SK-N-SH (cell line): ENCODE data around the gene SAXO1. TPM values are rescaled to one million over a fixed set of nuclear protein-coding genes. Genes with fewer than 3 reads are reported as not detected.

Source experiments
- CTCF ChIA-PET: fragments of 300-600, 350-600 bp; formaldehyde crosslinking; extraction: SDS; loops from one replicate; lab custom pipeline; 2021; lab: Yijun Ruan, JAX
- POLR2A ChIA-PET: fragments of 350-600 bp; sonication (Branson Sonifier 250); formaldehyde crosslinking; extraction: SDS; loops from one replicate; lab custom pipeline; 2020; ENCODE audit warnings: antibody characterized with exemption, inconsistent platforms; lab: Yijun Ruan, JAX
- DNase-seq: peaks from one replicate; pipeline ENCODE4 v3.0.0; 2012
- H2AFZ ChIP-seq: fragments of 200-600 bp; sonication (generic); 2 replicates; pipeline ENCODE4 v1.8.1; 2016; ENCODE audit warnings: antibody characterized with exemption, mild to moderate bottlenecking, low read depth
- H3F3A ChIP-seq: fragments of 200-600 bp; sonication (generic); replicated peaks from 2 replicates; pipeline ENCODE3; 2016; ENCODE audit warnings: antibody characterized with exemption, mild to moderate bottlenecking; ENCODE audit not compliant: insufficient read depth
- H3K27ac ChIP-seq, 2 experiments: fragments of 200-500 bp in 1 of 2; fragments of 200-600 bp in 1 of 2; sonication (Bioruptor generic) in 1 of 2; sonication (generic), shearing (Covaris generic) in 1 of 2; 2 replicates each; pipeline versions ENCODE4 v1.5.1 to v1.6.1; 2014 to 2016; ENCODE audit warnings: low read depth in 2 of 2, inconsistent platforms in 1 of 2, low read length in 1 of 2, mild to moderate bottlenecking in 1 of 2, mixed read lengths in 1 of 2
- H3K27me3 ChIP-seq: fragments of 200-600 bp; sonication (generic), shearing (Covaris generic); 2 replicates; pipeline ENCODE4 v1.6.1; 2016; ENCODE audit warnings: mixed run types; ENCODE audit not compliant: insufficient read depth
- H3K36me3 ChIP-seq, 2 experiments: fragments of 200-500 bp in 1 of 2; fragments of 200-600 bp in 1 of 2; sonication (Bioruptor generic) in 1 of 2; sonication (generic) in 1 of 2; replicated peaks in 1 of 2; 2 replicates each; pipeline versions ENCODE3 to v1.5.1; 2014 to 2016; ENCODE audit warnings: low read length in 1 of 2, mild to moderate bottlenecking in 1 of 2; ENCODE audit not compliant: insufficient read depth in 2 of 2, control insufficient read depth in 1 of 2
- H3K4me1 ChIP-seq, 2 experiments: fragments of 200-500 bp in 1 of 2; fragments of 200-600 bp in 1 of 2; sonication (Bioruptor generic) in 1 of 2; sonication (generic), shearing (Covaris generic) in 1 of 2; 2 replicates each; pipeline versions ENCODE4 v1.5.1 to v1.6.1; 2014 to 2016; ENCODE audit warnings: low read depth in 1 of 2, low read length in 1 of 2, mixed run types in 1 of 2; ENCODE audit not compliant: insufficient read depth in 2 of 2, control insufficient read depth in 1 of 2
- H3K4me2 ChIP-seq: fragments of 200-600 bp; sonication (generic), shearing (Covaris generic); 2 replicates; pipeline ENCODE4 v1.6.1; 2017; ENCODE audit warnings: mixed run types
- H3K4me3 ChIP-seq, 2 experiments: fragments of 200-500 bp in 1 of 2; fragments of 200-600 bp in 1 of 2; sonication (Bioruptor generic) in 1 of 2; sonication (generic), shearing (Covaris generic) in 1 of 2; 2 replicates each; pipeline versions ENCODE4 v1.5.1 to v1.8.1; 2014 to 2016; ENCODE audit warnings: low read depth in 2 of 2, inconsistent platforms in 1 of 2, low read length in 1 of 2, mild to moderate bottlenecking in 1 of 2, mixed read lengths in 1 of 2, moderate library complexity in 1 of 2
- H3K79me2 ChIP-seq: fragments of 200-600 bp; sonication (generic); 2 replicates; pipeline ENCODE4 v1.8.1; 2017; ENCODE audit warnings: mild to moderate bottlenecking; ENCODE audit not compliant: insufficient read depth
- H3K9ac ChIP-seq: fragments of 200-600 bp; sonication (generic); 2 replicates; pipeline ENCODE4 v1.6.1; 2017; ENCODE audit warnings: mixed run types
- H3K9me2 ChIP-seq: fragments of 200-600 bp; sonication (generic); 2 replicates; pipeline ENCODE4 v1.6.1; 2017; ENCODE audit warnings: mixed run types
- H3K9me3 ChIP-seq: fragments of 200-600 bp; sonication (generic); 2 replicates; pipeline ENCODE4 v1.6.1; 2017; ENCODE audit warnings: mixed run types, mild to moderate bottlenecking, moderate library complexity
- H4K20me1 ChIP-seq: fragments of 200-600 bp; sonication (generic); 2 replicates; pipeline ENCODE4 v1.6.1; 2017; ENCODE audit warnings: mild to moderate bottlenecking, mixed run types; ENCODE audit not compliant: insufficient read depth
- CTCF ChIP-seq: fragments of 200-600 bp; sonication (generic); IDR thresholded peaks from 2 replicates; pipeline ENCODE4 v1.6.1; 2017; ENCODE audit warnings: antibody characterized with exemption, mild to moderate bottlenecking, moderate library complexity
- EP300 ChIP-seq, 2 experiments: IDR thresholded peaks; 2 replicates each; pipeline versions ENCODE4 v1.4.0 to v1.6.1; 2012; ENCODE audit warnings: borderline replicate concordance in 1 of 2, low read depth in 1 of 2, low read length in 1 of 2
- FOSL2 ChIP-seq: IDR thresholded peaks from 2 replicates; pipeline ENCODE4 v1.4.0; 2012; ENCODE audit warnings: low read depth, mild to moderate bottlenecking, moderate library complexity, borderline replicate concordance
- FOXM1 ChIP-seq: IDR thresholded peaks from 2 replicates; pipeline ENCODE4 v1.4.0; 2012; ENCODE audit warnings: low read depth, mild to moderate bottlenecking
- GABPA ChIP-seq: IDR thresholded peaks from 2 replicates; pipeline ENCODE4 v1.4.0; 2012; ENCODE audit warnings: low read depth, mild to moderate bottlenecking
- GATA2 ChIP-seq: sonication (generic); formaldehyde crosslinking; IDR thresholded peaks from 2 replicates; pipeline ENCODE4 v1.5.0; 2020; ENCODE audit warnings: mild to moderate bottlenecking, missing genetic modification reagents
- IRF3 ChIP-seq: fragments of 150-350 bp; IDR thresholded peaks from 2 replicates; pipeline ENCODE4 v1.6.1; 2016; ENCODE audit warnings: mild to moderate bottlenecking, low read depth, low read length
- MAX ChIP-seq: IDR thresholded peaks from 2 replicates; pipeline ENCODE4 v1.4.0; 2012; ENCODE audit warnings: low read depth
- MEF2A ChIP-seq: IDR thresholded peaks from 2 replicates; pipeline ENCODE4 v1.4.0; 2012; ENCODE audit warnings: low read depth, borderline replicate concordance
- NFIC ChIP-seq: IDR thresholded peaks from 2 replicates; pipeline ENCODE4 v1.4.0; 2012; ENCODE audit warnings: borderline replicate concordance
- NRF1 ChIP-seq: IDR thresholded peaks from 2 replicates; pipeline ENCODE4 v1.6.1; 2012; ENCODE audit warnings: low read depth, mild to moderate bottlenecking, low read length
- PBX3 ChIP-seq: IDR thresholded peaks from 2 replicates; pipeline ENCODE4; 2012
- RAD21 ChIP-seq: IDR thresholded peaks from 2 replicates; pipeline ENCODE4 v1.6.1; 2012; ENCODE audit warnings: mild to moderate bottlenecking, low read length
- SIN3A ChIP-seq: IDR thresholded peaks from 2 replicates; pipeline ENCODE4 v1.6.1; 2012; ENCODE audit warnings: low read depth, mild to moderate bottlenecking, low read length, moderate library complexity, borderline replicate concordance
- TCF12 ChIP-seq: IDR thresholded peaks from 2 replicates; pipeline ENCODE4 v1.4.0; 2012
- ZBTB33 ChIP-seq: IDR thresholded peaks from 2 replicates; pipeline ENCODE4 v1.4.0; 2012; ENCODE audit warnings: low read depth, borderline replicate concordance
- WGBS: methylation state at CpG from one replicate; pipeline ENCODE4 v1.1.6; 2017; ENCODE audit warnings: low lambda C conversion rate; 5-methylcytosine and 5-hydroxymethylcytosine counted together
- polyA plus RNA-seq, 3 experiments: library from polyadenylated mRNA; depleted of rRNA; stranded (reverse); fragments of >200 nt; gene quantifications; 2 replicates each; pipeline ENCODE4 v1.2.3, GENCODE V29; 2012

The SAXO1 gene
- polyA plus RNA-seq, 1 of the 3 experiments (the other 2 are of a cell fraction) = 0.03 TPM

- no peaks in the 10 kb centered on the region for H3K4me1 ChIP-seq
- H3K27me3 ChIP-seq = no peaks in the 10 kb centered on the region
- no peak overlapping the region for H3K4me2 ChIP-seq
- TF ChIP-seq SIN3A = no peak
- TF ChIP-seq TCF12 = no peak
- TF ChIP-seq MAX = no peak
- TF ChIP-seq FOSL2 = no peak
- no peak for TF ChIP-seq MEF2A
- no peak for TF ChIP-seq GATA2 (CRISPR knock-in tag)
- no peak for TF ChIP-seq PBX3
- TF ChIP-seq NFIC = no peak
- no peak overlapping the region for H3K9ac ChIP-seq
- no peak for DNase-seq
- H3K36me3 ChIP-seq = peaks cover 43 to 82% of the 10 kb centered on the region in 2 experiments
- 78% methylated on average over 1 of the region's 1 CpG for WGBS
- no peak overlapping the region for H3K27ac ChIP-seq
- H3K9me3 ChIP-seq = no peaks in the 10 kb centered on the region
- peaks cover 12% of the 10 kb centered on the region for H3F3A ChIP-seq
- ChIA-PET CTCF (interaction anchor here (1.0 kb wide), 1 partner anchor 100 kb away, joined by 3 read pairs; no protein-coding TSS in a partner anchor), POLR2A (no interaction called here)
- H3K79me2 ChIP-seq = no peaks in the 10 kb centered on the region; the same call in 1 of the 2 replicates
- H3K9me2 ChIP-seq = no peaks in the 10 kb centered on the region
- no peak overlapping the region for H2AFZ ChIP-seq
- H4K20me1 ChIP-seq = no peaks in the 10 kb centered on the region
- no peak overlapping the region for H3K4me3 ChIP-seq
Observed at GRCh38 chr9:19074836-19075235, 41.8 kb upstream of the SAXO1 start.

GRCh38 chr9:19074229-19074628 lies 41.2 kb upstream of the SAXO1 start:
- 94% methylated on average over 2 of the region's 2 CpGs for WGBS
- H3K4me3 ChIP-seq = no peak overlapping the region
- H2AFZ ChIP-seq = no peak overlapping the region
- H3K27ac ChIP-seq = no peak overlapping the region
- no peak overlapping the region for H3K9ac ChIP-seq
- no peaks in the 10 kb centered on the region for H3K9me2 ChIP-seq
- no peak overlapping the region for H3K4me2 ChIP-seq
- peaks cover 44 to 82% of the 10 kb centered on the region in 2 experiments for H3K36me3 ChIP-seq
- H3F3A ChIP-seq = peaks cover 9% of the 10 kb centered on the region
- no peaks in the 10 kb centered on the region for H3K27me3 ChIP-seq
- no peaks in the 10 kb centered on the region; the same call in 1 of the 2 replicates for H3K79me2 ChIP-seq
- no peaks in the 10 kb centered on the region for H3K9me3 ChIP-seq
- no peaks in the 10 kb centered on the region for H3K4me1 ChIP-seq
- DNase-seq = no peak
- TF ChIP-seq RAD21 = no peak
- no peak for TF ChIP-seq EP300 (IDR thresholded peaks at IDR 0.05; ENCODE audit: borderline replicate concordance in 1 of 2, low read depth in 1 of 2, low read length in 1 of 2)
- POLR2A ChIA-PET = no interaction called here
- CTCF ChIA-PET = interaction anchor here (1.2 kb wide), 1 partner anchor 11 kb away, joined by 5 read pairs; no protein-coding TSS in a partner anchor
- H4K20me1 ChIP-seq = no peaks in the 10 kb centered on the region

- no peaks in the 10 kb centered on the region; a peak in 1 of 4 replicates for H3K4me1 ChIP-seq
- H3K36me3 ChIP-seq = peaks cover 49 to 53% of the 10 kb centered on the region in 2 experiments
- peaks cover 22% of the 10 kb centered on the region for H3F3A ChIP-seq
- no peak for DNase-seq
- no peak overlapping the region for H3K4me3 ChIP-seq
- H3K9me2 ChIP-seq = no peaks in the 10 kb centered on the region
- H3K9ac ChIP-seq = no peak overlapping the region
- no peak overlapping the region for H2AFZ ChIP-seq
- peaks cover 14% of the 10 kb centered on the region for H3K79me2 ChIP-seq
- CTCF ChIA-PET = interaction anchor here (0.9 to 1.5 kb wide), 3 partner anchors 29 to 400 kb away, joined by 3 read pairs; no protein-coding TSS in a partner anchor
- POLR2A ChIA-PET = no interaction called here
- no peak overlapping the region for H3K4me2 ChIP-seq
- peaks cover 5% of the 10 kb centered on the region; the same call in 1 of the 2 replicates for H4K20me1 ChIP-seq
- no peak overlapping the region for H3K27ac ChIP-seq
- H3K27me3 ChIP-seq = no peaks in the 10 kb centered on the region
- H3K9me3 ChIP-seq = no peaks in the 10 kb centered on the region
- TF ChIP-seq NFIC (no peak), FOXM1 (no peak), NRF1 (no peak), CTCF (no peak), IRF3 (no peak), ZBTB33 (no peak), GATA2 (CRISPR knock-in tag) (no peak), EP300 (IDR thresholded peaks at IDR 0.05; ENCODE audit: borderline replicate concordance in 1 of 2, low read depth in 1 of 2, low read length in 1 of 2) (no peak), GABPA (no peak)
Observed at GRCh38 chr9:19057033-19057432, 24.0 kb upstream of the SAXO1 start.
